Measurements from ENCODE around the gene ZNF385B.
"Not testable (repeated sequence)": the region's sequence is repeated elsewhere in the genome, so short reads cannot be mapped to it uniquely, and the experiment has no call there.

ZNF385B gene

GRCh38 chr2:179787601-179788000, 73.8 kb downstream of the ZNF385B start:
- no peaks in the 10 kb centered on the region for H3K27me3 Mint-ChIP-seq (ENCODE audit: low read depth)
- no peak overlapping the region for H3K4me3 Mint-ChIP-seq
- peaks cover 3% of the 10 kb centered on the region for H3K9me3 Mint-ChIP-seq
- peaks cover 30% of the 10 kb centered on the region for H3K4me1 Mint-ChIP-seq
- H3K36me3 Mint-ChIP-seq (ENCODE audit: low read depth), result no peaks in the 10 kb centered on the region
- H3K27ac Mint-ChIP-seq, result no peak overlapping the region
- TF ChIP-seq CTCF (IDR thresholded peaks at IDR 0.05; ENCODE audit: unreplicated experiment in 3 of 3), result no peak

- H3K27ac Mint-ChIP-seq, result no peak overlapping the region
- H3K4me1 Mint-ChIP-seq, result peaks cover 26% of the 10 kb centered on the region
- H3K36me3 Mint-ChIP-seq (ENCODE audit: low read depth), result no peaks in the 10 kb centered on the region
- no peak overlapping the region for H3K4me3 Mint-ChIP-seq
- peaks cover 3% of the 10 kb centered on the region for H3K9me3 Mint-ChIP-seq
- TF ChIP-seq CTCF (IDR thresholded peaks at IDR 0.05; ENCODE audit: unreplicated experiment in 3 of 3), result no peak
- H3K27me3 Mint-ChIP-seq (ENCODE audit: low read depth), result no peaks in the 10 kb centered on the region
These were observed 75.5 kb downstream of the ZNF385B start for GRCh38 chr2:179785902-179786301.

- H3K27ac Mint-ChIP-seq; H3K36me3 Mint-ChIP-seq (ENCODE audit: low read depth); H3K9me3 Mint-ChIP-seq; H3K27me3 Mint-ChIP-seq (ENCODE audit: low read depth); H3K4me3 Mint-ChIP-seq; H3K4me1 Mint-ChIP-seq: not testable (repeated sequence)
These were observed 79.1 kb downstream of the ZNF385B start for GRCh38 chr2:179782346-179782745.

GRCh38 chr2:179773986-179774385, 87.4 kb downstream of the ZNF385B start:
- no peaks in the 10 kb centered on the region for H3K9me3 Mint-ChIP-seq
- no peaks in the 10 kb centered on the region for H3K27me3 Mint-ChIP-seq (ENCODE audit: low read depth)
- H3K4me1 Mint-ChIP-seq, result peaks cover 2% of the 10 kb centered on the region
- no peaks in the 10 kb centered on the region for H3K36me3 Mint-ChIP-seq (ENCODE audit: low read depth)
- TF ChIP-seq CTCF (IDR thresholded peaks at IDR 0.05; ENCODE audit: unreplicated experiment in 3 of 3), result no peak
- no peak overlapping the region for H3K4me3 Mint-ChIP-seq
- no peak overlapping the region for H3K27ac Mint-ChIP-seq

- H3K27ac Mint-ChIP-seq, result no peak overlapping the region
- no peak for TF ChIP-seq CTCF (IDR thresholded peaks at IDR 0.05; ENCODE audit: unreplicated experiment in 3 of 3)
- H3K4me3 Mint-ChIP-seq, result no peak overlapping the region
- no peaks in the 10 kb centered on the region for H3K36me3 Mint-ChIP-seq (ENCODE audit: low read depth)
- H3K27me3 Mint-ChIP-seq (ENCODE audit: low read depth), result no peaks in the 10 kb centered on the region
- H3K4me1 Mint-ChIP-seq, result peaks cover 10% of the 10 kb centered on the region
- no peaks in the 10 kb centered on the region for H3K9me3 Mint-ChIP-seq
These were observed 89.1 kb downstream of the ZNF385B start for GRCh38 chr2:179772346-179772745.

- Mint-ChIP-seq H3K4me1 (peaks cover 10% of the 10 kb centered on the region), H3K4me3 (no peak overlapping the region), H3K9me3 (no peaks in the 10 kb centered on the region), H3K27ac (no peak overlapping the region), H3K36me3 (ENCODE audit: low read depth) (no peaks in the 10 kb centered on the region), H3K27me3 (ENCODE audit: low read depth) (no peaks in the 10 kb centered on the region)
- no peak for TF ChIP-seq CTCF (IDR thresholded peaks at IDR 0.05; ENCODE audit: unreplicated experiment in 3 of 3)
These were observed 89.6 kb downstream of the ZNF385B start for GRCh38 chr2:179771791-179772190.
